ENCODE data around the gene GAN.
"Not testable (repeated sequence)": the region's sequence is repeated elsewhere in the genome, so short reads cannot be mapped to it uniquely, and the experiment has no call there.

GAN gene

DNA sequence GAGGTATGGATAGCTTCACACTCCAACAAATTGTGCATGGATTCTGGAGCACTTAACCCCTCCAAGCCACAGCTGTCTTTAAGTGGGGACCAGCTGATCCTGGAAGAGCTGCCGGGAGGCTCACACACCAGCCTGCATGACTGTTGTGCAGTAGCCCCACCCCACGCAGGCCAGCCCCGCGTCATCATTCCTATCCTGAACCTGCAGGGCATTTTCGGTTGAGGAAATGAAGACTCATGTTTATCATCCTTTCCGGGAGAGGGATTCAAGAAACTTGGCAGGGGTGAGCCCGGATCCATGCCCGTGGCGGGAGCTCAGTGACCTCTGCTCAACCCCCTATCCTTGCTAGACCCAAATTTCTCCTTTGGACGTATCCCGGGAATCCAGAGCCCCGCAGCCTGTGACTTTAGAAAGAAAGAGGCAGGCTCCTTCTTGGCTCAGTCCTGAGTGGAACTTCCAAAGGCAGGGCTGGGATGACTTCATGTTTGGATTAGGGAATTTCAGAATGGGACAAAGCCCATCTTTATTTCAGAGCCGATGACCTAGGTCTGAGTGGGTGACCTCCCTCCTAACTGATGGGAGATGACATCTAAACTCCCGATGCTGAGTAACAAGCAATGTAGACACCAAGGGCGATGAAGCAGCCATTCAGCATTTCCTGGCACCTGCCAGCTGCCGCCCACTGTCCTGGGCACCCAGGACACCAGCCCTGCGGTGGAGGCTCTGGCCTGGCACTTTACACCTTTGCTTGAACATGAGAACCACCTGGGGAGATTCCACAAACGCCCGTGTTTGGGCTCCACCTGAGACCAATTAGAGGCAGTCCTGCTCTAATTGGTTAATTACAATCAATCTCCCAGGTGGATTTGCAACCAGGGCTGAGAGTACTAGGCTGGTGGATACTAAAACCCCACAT is 86.5 kb downstream of the GAN start:
- no peak for FAIRE-seq

DNA sequence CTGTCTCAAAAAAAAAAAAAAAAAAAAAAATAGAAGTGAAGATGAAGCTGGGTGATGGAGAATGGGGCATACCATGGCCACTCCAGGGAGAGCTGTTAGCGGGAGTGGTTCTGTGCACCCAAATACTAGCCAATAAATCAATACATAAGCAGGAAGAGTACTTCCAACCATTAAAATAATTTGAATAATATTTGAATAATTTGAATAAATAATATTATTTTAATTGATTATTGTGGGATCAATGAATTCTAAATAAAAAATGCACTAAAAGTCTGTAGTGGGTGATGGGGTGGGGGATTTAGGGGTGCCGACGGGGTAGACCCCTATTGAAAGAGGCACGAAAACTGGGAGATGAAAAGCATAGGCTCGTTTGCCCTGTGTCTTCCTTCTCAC is 88.4 kb downstream of the GAN start:
- FAIRE-seq, result no peak

- FAIRE-seq, result no peak
These were observed 89.0 kb downstream of the GAN start for GRCh38 chr16:81403601-81404391.

GRCh38 chr16:81405002-81405401 is 90.2 kb downstream of the GAN start:
- FAIRE-seq, result not testable (repeated sequence)

- FAIRE-seq, result no peak
These were observed 90.9 kb downstream of the GAN start for GRCh38 chr16:81405702-81406113.

GRCh38 chr16:81408409-81408950 is 93.7 kb downstream of the GAN start:
- FAIRE-seq, result no peak

- no peak for FAIRE-seq
These were observed 94.3 kb downstream of the GAN start for GRCh38 chr16:81409016-81409556.

DNA sequence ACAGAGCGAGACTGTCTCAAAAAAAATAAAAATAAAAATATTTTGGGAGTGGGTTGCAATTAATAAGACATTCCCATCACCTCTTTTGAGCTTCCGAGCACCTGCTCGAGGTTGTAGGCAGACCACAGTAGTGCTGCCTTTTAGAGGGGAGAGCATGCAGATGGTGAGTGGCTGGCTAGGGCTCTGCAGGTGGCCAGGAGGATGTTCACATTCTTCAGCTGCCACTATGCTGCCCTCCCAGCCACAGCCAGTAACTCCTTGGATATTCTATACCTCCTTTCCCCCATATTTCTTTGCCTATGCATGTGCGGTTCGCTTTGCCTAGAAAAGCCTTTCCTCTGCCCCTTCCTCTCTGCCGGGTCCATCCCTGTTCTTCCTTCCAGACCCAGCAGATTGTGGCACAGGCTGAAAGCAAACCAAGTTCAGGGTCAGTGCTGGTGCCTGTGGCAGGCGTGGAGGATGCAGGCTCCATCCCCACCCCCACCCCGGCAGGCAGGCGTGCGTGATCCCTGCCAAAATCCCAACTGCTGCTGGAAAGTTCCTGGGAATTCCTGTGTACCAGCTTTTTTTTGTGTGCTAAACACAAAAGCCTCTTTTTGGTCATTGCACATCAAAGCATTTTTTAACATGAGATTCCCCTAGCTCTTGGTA is 96.0 kb downstream of the GAN start:
- FAIRE-seq, result no peak

GRCh38 chr16:81413245-81413990 is 98.7 kb downstream of the GAN start:
- no peak for FAIRE-seq

DNA sequence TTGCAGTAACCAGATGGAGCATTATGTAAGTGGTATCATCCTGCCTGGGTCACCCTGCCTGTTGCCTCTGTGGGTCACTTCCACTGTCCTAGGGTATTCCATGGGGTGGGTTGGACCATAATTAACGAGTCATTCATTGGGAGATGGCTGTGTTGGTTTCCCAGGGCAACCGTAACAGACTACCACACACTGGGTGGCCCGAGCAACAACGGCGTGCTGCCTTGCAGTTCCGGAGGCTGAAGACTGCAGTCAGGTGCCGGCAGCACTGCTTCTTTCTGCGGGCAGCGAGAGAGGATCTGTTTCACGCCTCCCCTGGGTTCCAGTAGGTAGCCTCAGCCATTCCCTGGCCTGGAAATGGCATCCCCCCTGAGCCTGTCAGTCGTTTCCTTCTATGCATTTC is 101.0 kb downstream of the GAN start:
- FAIRE-seq, result no peak

DNA sequence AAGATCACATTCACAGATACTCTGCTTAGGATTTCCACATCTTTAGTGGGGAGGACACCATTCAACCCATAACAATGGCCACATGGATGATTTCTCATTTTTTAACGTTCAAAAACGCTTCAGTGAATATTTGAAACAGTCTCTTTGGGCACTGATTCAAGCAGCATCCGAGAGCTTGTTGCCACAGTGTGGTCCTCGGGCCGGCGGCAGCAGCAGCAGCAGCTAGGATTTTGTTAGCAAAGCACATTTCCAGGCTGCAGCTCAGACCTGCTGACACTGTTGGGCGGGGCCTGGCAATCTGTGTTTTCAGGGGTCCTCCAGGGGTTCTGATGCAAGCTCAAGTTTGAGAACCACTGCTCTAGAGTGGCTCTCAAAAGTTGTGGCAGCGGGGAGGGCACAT is 102.0 kb downstream of the GAN start:
- FAIRE-seq, result no peak

- FAIRE-seq, result no peak
These were observed 102.4 kb downstream of the GAN start for GRCh38 chr16:81417210-81417609.

DNA sequence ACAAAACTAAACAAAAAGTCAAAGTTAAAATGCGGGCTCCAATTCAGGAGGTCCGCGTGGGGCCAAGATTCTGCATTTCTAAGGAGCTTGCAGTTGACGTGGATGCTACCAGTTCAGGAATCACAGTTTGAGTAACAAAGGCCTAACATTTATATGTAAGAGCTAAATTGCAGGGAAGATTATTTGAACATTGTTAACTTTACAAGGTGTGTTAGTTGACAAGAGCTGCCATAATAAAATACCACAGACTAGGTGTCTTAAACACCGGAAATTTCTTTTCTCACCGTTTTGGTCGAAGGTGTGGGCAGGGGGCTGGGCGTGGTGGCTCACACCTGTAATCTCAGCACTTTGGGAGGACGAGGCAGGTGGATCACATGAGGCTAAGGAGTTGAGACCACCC is 105.0 kb downstream of the GAN start:
- FAIRE-seq, result no peak

DNA sequence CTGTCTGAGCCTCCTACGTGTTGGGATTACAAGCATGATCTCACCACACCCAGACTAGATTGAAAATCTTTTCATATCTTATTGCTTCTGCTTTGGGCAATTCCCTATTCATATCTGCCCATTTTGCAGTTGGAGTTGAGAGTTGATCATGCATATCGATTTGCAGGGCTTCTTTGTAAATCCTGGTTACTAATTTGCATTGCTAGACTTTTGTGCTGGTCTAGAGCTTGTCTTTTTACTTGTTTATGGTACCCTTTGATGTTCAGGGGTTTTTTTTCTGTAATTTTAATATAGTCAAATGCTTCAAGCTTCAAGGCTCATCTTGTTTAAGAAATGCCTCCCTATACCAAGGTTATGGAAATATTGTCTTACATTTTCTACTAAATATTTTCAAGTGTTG is 106.4 kb downstream of the GAN start:
- no peak for FAIRE-seq

DNA sequence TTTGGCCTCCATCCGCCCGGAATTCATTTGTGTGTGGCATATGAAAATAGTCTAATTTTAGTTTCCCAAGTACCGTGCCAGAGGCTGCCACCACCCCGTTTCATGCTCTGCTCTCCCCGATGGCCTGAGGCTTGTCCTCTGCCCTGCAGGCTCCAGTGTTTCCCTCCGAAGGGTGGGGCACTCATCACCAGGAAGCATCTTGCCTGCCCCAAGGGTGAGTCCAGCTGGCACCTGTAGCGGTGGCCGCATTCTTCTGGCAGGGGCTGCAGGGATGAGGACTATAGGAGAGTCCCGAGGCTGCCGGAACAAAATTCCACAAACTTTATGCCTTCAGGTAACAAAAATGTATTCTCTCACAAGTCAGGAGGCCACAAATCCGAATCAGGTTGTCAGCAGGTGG is 106.8 kb downstream of the GAN start:
- no peak for FAIRE-seq

DNA sequence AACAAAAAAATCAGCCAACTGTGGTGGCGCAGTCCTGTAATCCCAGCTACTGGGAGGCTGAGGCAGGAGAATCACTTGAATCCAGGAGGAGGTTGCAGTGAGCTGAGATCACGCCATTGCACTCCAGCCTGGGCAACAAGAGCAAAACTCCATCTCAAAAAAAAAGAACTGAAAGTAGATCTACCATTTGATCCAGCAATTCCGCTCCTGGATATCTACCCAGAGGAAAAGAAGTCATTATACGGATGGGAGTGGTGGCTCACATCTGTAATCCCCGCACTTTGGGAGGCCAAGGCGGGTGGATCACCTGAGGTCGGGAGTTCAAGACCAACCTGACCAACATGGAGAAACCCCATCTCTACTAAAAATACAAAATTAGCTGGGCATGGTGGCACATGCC is 107.4 kb downstream of the GAN start:
- FAIRE-seq, result not testable (repeated sequence)

- FAIRE-seq, result no peak
These were observed 110.0 kb downstream of the GAN start for GRCh38 chr16:81424771-81425170.

GRCh38 chr16:81427219-81427618 is 112.5 kb downstream of the GAN start:
- no peak for FAIRE-seq

DNA sequence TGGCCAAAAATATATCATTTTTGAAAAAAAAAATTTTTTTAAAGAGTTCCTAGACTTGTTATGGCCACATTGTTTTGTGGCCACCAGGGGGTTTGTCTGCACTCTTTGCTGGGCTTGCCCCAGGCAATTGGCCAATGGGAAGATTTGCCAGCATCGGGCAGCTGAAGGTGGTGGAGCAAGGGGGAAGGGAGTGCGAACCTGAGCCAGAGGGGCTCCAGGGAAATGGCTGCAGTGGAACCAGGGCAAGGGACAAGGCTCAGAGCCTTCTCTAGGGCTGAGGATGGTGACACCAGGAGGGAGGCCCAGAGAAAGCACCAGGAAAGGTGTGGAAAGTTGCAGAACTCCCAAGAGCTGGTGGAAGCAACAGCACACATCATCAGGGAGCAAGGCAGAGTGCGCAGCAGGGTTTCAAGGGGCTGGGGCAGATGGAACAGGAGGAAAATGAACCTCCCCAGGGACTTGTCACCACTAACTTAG is 114.3 kb downstream of the GAN start:
- FAIRE-seq, result no peak

- no peak for FAIRE-seq
These were observed 117.0 kb downstream of the GAN start for GRCh38 chr16:81431554-81432353.

GRCh38 chr16:81432937-81433557 is 118.3 kb downstream of the GAN start:
- FAIRE-seq, result no peak

All from colon (tissue), 2 donors.